MM.1S (cell line): Measurements from ENCODE around the gene C14orf119.

Experiments used
- DNase-seq: peaks from one replicate; pipeline ENCODE4 v3.0.0-alpha.2; 2015
- H2AFZ ChIP-seq: fragments of 300-600 bp; sonication (generic); 2 replicates; pipeline ENCODE4 v1.6.0; 2016; ENCODE audit warnings: antibody characterized with exemption, low read length
- H3F3A ChIP-seq: fragments of 300-600 bp; sonication (generic); 2 replicates; pipeline ENCODE4 v1.6.1; 2016; ENCODE audit warnings: mild to moderate bottlenecking, antibody characterized with exemption, low read length, moderate library complexity, mixed read lengths; ENCODE audit not compliant: insufficient read depth
- H3K27ac ChIP-seq: fragments of 300-600 bp; sonication (generic); 2 replicates; pipeline ENCODE4 v1.5.1; 2016; ENCODE audit warnings: mild to moderate bottlenecking, low read length
- H3K27me3 ChIP-seq: fragments of 300-600 bp; sonication (generic); replicated peaks from 2 replicates; pipeline ENCODE4 v1.6.0; 2016; ENCODE audit warnings: low read length; ENCODE audit not compliant: insufficient read depth
- H3K36me3 ChIP-seq: fragments of 300-600 bp; sonication (generic); replicated peaks from 2 replicates; pipeline ENCODE4 v1.6.1; 2016; ENCODE audit warnings: mild to moderate bottlenecking, low read length, mixed read lengths; ENCODE audit not compliant: insufficient read depth
- H3K4me1 ChIP-seq: fragments of 300-600 bp; sonication (generic); 2 replicates; pipeline ENCODE4 v1.6.1; 2016; ENCODE audit warnings: low read length, mixed read lengths
- H3K4me2 ChIP-seq: fragments of 300-600 bp; sonication (generic); 2 replicates; pipeline ENCODE4 v1.6.0; 2016; ENCODE audit warnings: low read depth, low read length
- H3K4me3 ChIP-seq: fragments of 300-600 bp; sonication (generic); 2 replicates; pipeline ENCODE4 v1.5.1; 2016; ENCODE audit warnings: low read length, mixed read lengths
- H3K79me2 ChIP-seq: fragments of 300-600 bp; sonication (generic); 2 replicates; pipeline ENCODE4 v1.6.1; 2016; ENCODE audit warnings: mixed run types, low read length, mixed read lengths
- H3K9ac ChIP-seq: fragments of 300-600 bp; sonication (generic); 2 replicates; pipeline ENCODE4 v1.6.1; 2016; ENCODE audit warnings: low read length, mixed read lengths
- H3K9me2 ChIP-seq: fragments of 300-600 bp; sonication (generic); replicated peaks from 2 replicates; pipeline ENCODE4 v1.6.1; 2016; ENCODE audit warnings: mild to moderate bottlenecking, low read length, mixed read lengths; ENCODE audit not compliant: insufficient read depth
- H3K9me3 ChIP-seq: fragments of 300-600 bp; sonication (generic); replicated peaks from 2 replicates; pipeline ENCODE4 v1.6.1; 2016; ENCODE audit warnings: mild to moderate bottlenecking, low read length, mixed read lengths; ENCODE audit not compliant: insufficient read depth
- H4K20me1 ChIP-seq: fragments of 300-600 bp; sonication (generic); 2 replicates; pipeline ENCODE4 v1.6.1; 2016; ENCODE audit warnings: mild to moderate bottlenecking, low read length, moderate library complexity, mixed read lengths; ENCODE audit not compliant: insufficient read depth
- CTCF ChIP-seq: fragments of 300-600 bp; sonication (generic); IDR thresholded peaks from 2 replicates; pipeline ENCODE4 v1.5.1; 2016; ENCODE audit warnings: antibody characterized with exemption, low read length, mixed read lengths
- EZH2 ChIP-seq: fragments of 300-600 bp; sonication (generic); optimal IDR thresholded peaks from 2 replicates; pipeline ENCODE3; 2017; ENCODE audit warnings: low read depth, mild to moderate bottlenecking, antibody characterized with exemption, low read length, mixed read lengths
- EZH2phosphoT487 ChIP-seq: fragments of 300-600 bp; sonication (generic); IDR thresholded peaks from 2 replicates; pipeline ENCODE4 v1.6.1; 2018; ENCODE audit warnings: antibody characterized with exemption, low read length

Gene C14orf119

GRCh38 chr14:23143911-23144310 lies 48.6 kb downstream of the C14orf119 start:
- TF ChIP-seq EZH2phosphoT487, result no peak
- no peak for TF ChIP-seq CTCF
- no peak for TF ChIP-seq EZH2
- H3K4me3 ChIP-seq, result no peak overlapping the region
- H3K36me3 ChIP-seq, result no peaks in the 10 kb centered on the region

GRCh38 chr14:23145794-23146350 lies 50.6 kb downstream of the C14orf119 start:
- Histone ChIP-seq H3K9me2 (no peaks in the 10 kb centered on the region), H3K4me2 (no peak overlapping the region), H3K9ac (no peak overlapping the region), H3F3A (no peaks in the 10 kb centered on the region), H3K4me3 (no peak overlapping the region), H3K4me1 (0 out of 2 replicates have a peak, but pooled peaks cover 6% of the 10 kb centered on the region), H3K27ac (no peak overlapping the region), H4K20me1 (no peaks in the 10 kb centered on the region), H2AFZ (no peak overlapping the region), H3K9me3 (no peaks in the 10 kb centered on the region), H3K36me3 (no peaks in the 10 kb centered on the region), H3K79me2 (no peaks in the 10 kb centered on the region), H3K27me3 (no peaks in the 10 kb centered on the region)
- no peak for DNase-seq
- TF ChIP-seq EZH2phosphoT487 (no peak), CTCF (no peak), EZH2 (no peak)

More at GRCh38 chr14:23143911-23144310, 48.6 kb downstream of the C14orf119 start:
- DNase-seq, result no peak
- Histone ChIP-seq H3K9ac (no peak overlapping the region), H3K9me2 (no peaks in the 10 kb centered on the region), H3K4me2 (no peak overlapping the region), H3K79me2 (no peaks in the 10 kb centered on the region), H3K4me1 (0 out of 2 replicates have a peak, but pooled peaks cover 4% of the 10 kb centered on the region), H3F3A (no peaks in the 10 kb centered on the region), H4K20me1 (no peaks in the 10 kb centered on the region), H2AFZ (no peak overlapping the region), H3K27me3 (no peaks in the 10 kb centered on the region), H3K27ac (no peak overlapping the region), H3K9me3 (no peaks in the 10 kb centered on the region)

- H3K4me3 ChIP-seq, result no peak overlapping the region
- H3K79me2 ChIP-seq, result no peaks in the 10 kb centered on the region
- no peaks in the 10 kb centered on the region for H3K9me3 ChIP-seq
- H3K27me3 ChIP-seq, result no peaks in the 10 kb centered on the region
- H3K27ac ChIP-seq, result no peak overlapping the region
- TF ChIP-seq EZH2phosphoT487 (no peak), EZH2 (no peak)
- H3K9me2 ChIP-seq, result no peaks in the 10 kb centered on the region
- no peak overlapping the region for H3K9ac ChIP-seq
- H3K36me3 ChIP-seq, result no peaks in the 10 kb centered on the region
- H2AFZ ChIP-seq, result no peak overlapping the region
- no peaks in the 10 kb centered on the region for H4K20me1 ChIP-seq
- no peak overlapping the region for H3K4me2 ChIP-seq
- H3F3A ChIP-seq, result no peaks in the 10 kb centered on the region
- H3K4me1 ChIP-seq, result 0 out of 2 replicates have a peak, but pooled peaks cover 6% of the 10 kb centered on the region
- DNase-seq, result no peak
These were observed 51.1 kb downstream of the C14orf119 start for GRCh38 chr14:23146351-23146910.

- H3K4me2 ChIP-seq, result no peak overlapping the region
- H3K9me3 ChIP-seq, result no peaks in the 10 kb centered on the region
- no peak overlapping the region for H3K27ac ChIP-seq
- H2AFZ ChIP-seq, result no peak overlapping the region
- H3K36me3 ChIP-seq, result no peaks in the 10 kb centered on the region
- H3K9ac ChIP-seq, result no peak overlapping the region
- H4K20me1 ChIP-seq, result no peaks in the 10 kb centered on the region
- TF ChIP-seq CTCF, result no peak
- TF ChIP-seq EZH2, result no peak
- no peak for TF ChIP-seq EZH2phosphoT487
- DNase-seq, result no peak
- H3F3A ChIP-seq, result no peaks in the 10 kb centered on the region
- no peaks in the 10 kb centered on the region for H3K27me3 ChIP-seq
- H3K79me2 ChIP-seq, result no peaks in the 10 kb centered on the region
- H3K4me3 ChIP-seq, result no peak overlapping the region
- H3K4me1 ChIP-seq, result 0 out of 2 replicates have a peak, but pooled peaks cover 6% of the 10 kb centered on the region
- no peaks in the 10 kb centered on the region for H3K9me2 ChIP-seq
These were observed 51.7 kb downstream of the C14orf119 start for GRCh38 chr14:23146980-23147379.
